H1 (cell line): ENCODE data around the gene PRR5. TPM values are rescaled to one million over a fixed set of nuclear protein-coding genes. Genes with fewer than 3 reads are reported as not detected.

Experiments
- CTCF ChIA-PET: fragments of 300-600 bp; sonication (Branson Sonifier 250); formaldehyde crosslinking; loops from one replicate; lab custom pipeline; 2021; ENCODE audit not compliant: partially characterized antibody; lab: Charles Lee
- POLR2A ChIA-PET: fragments of 300-600 bp; sonication (Branson Sonifier 250); formaldehyde crosslinking; loops from one replicate; lab custom pipeline; 2021; ENCODE audit warnings: inconsistent platforms; ENCODE audit not compliant: partially characterized antibody; lab: Charles Lee
- DNase-seq, 2 experiments: peaks; one replicate each; pipeline versions ENCODE4 v3.0.0 to v3.0.0-alpha.2; 2010 to 2022; ENCODE audit warnings: low spot score in 2 of 2, low read depth in 1 of 2, mixed read lengths in 1 of 2
- FAIRE-seq: peaks from 2 replicates; lab custom pipeline; 2011; peaks lifted over from hg19 to GRCh38; lab: Jason Lieb, UNC
- H2AFZ ChIP-seq: 2 replicates; pipeline ENCODE4 v1.8.1; 2012; ENCODE audit warnings: low read length, inconsistent platforms
- H2AK5ac ChIP-seq: 2 replicates; pipeline ENCODE4 v1.6.1; 2013; ENCODE audit warnings: low read depth, low read length
- H2BK120ac ChIP-seq: replicated peaks from 2 replicates; pipeline ENCODE3; 2013; ENCODE audit warnings: low read depth, low read length, inconsistent platforms
- H2BK12ac ChIP-seq: 2 replicates; pipeline ENCODE4 v1.6.1; 2013; ENCODE audit warnings: low read depth, low read length
- H2BK15ac ChIP-seq: 2 replicates; pipeline ENCODE4 v1.6.1; 2013; ENCODE audit warnings: low read length
- H2BK20ac ChIP-seq: 2 replicates; pipeline ENCODE4 v1.6.1; 2013; ENCODE audit warnings: low read length
- H2BK5ac ChIP-seq: 2 replicates; pipeline ENCODE4 v1.6.1; 2013; ENCODE audit warnings: low read depth, low read length
- H3K14ac ChIP-seq: 2 replicates; pipeline ENCODE4 v1.6.1; 2013; ENCODE audit warnings: inconsistent platforms; ENCODE audit not compliant: insufficient read length
- H3K18ac ChIP-seq: 2 replicates; pipeline ENCODE4 v1.6.1; 2013; ENCODE audit warnings: low read length; ENCODE audit errors: extremely low read depth
- H3K23ac ChIP-seq: 2 replicates; pipeline ENCODE4 v1.6.1; 2013; ENCODE audit warnings: inconsistent platforms; ENCODE audit not compliant: insufficient read length
- H3K23me2 ChIP-seq: 2 replicates; pipeline ENCODE4 v1.6.1; 2013; ENCODE audit warnings: low read depth, low read length
- H3K27ac ChIP-seq: 2 replicates; pipeline ENCODE4 v1.6.1; 2011; ENCODE audit warnings: low read depth, low read length, inconsistent platforms
- H3K27me3 ChIP-seq, 4 experiments: replicated peaks in 1 of 4; 1 replicate in 1 of 4; 2 replicates in 3 of 4; pipeline versions ENCODE4 v1.6.1 to v1.8.1; 2011 to 2013; ENCODE audit warnings: low read length in 3 of 4, mild to moderate bottlenecking in 3 of 4, inconsistent platforms in 2 of 4, mixed read lengths in 2 of 4, moderate library complexity in 1 of 4; ENCODE audit not compliant: control insufficient read depth in 3 of 4, insufficient read depth in 3 of 4; ENCODE audit errors: extremely low read depth in 1 of 4
- H3K36me3 ChIP-seq, 4 experiments: 2 replicates each; pipeline versions ENCODE4 v1.6.1 to v1.8.1; 2011 to 2013; ENCODE audit warnings: mild to moderate bottlenecking in 4 of 4, low read length in 3 of 4, moderate library complexity in 2 of 4, control low read depth in 1 of 4, inconsistent platforms in 1 of 4; ENCODE audit not compliant: insufficient read depth in 4 of 4, control insufficient read depth in 2 of 4
- H3K4ac ChIP-seq: replicated peaks from 2 replicates; pipeline ENCODE3; 2013; ENCODE audit warnings: low read length, low read depth, mixed read lengths, inconsistent platforms; ENCODE audit not compliant: insufficient read length
- H3K4me1 ChIP-seq, 4 experiments: replicated peaks in 1 of 4; 1 replicate in 1 of 4; 2 replicates in 3 of 4; pipeline versions ENCODE4 v1.6.1 to v1.8.1; 2011 to 2013; ENCODE audit warnings: low read length in 3 of 4, inconsistent platforms in 2 of 4, mixed read lengths in 1 of 4; ENCODE audit not compliant: insufficient read depth in 4 of 4, control insufficient read depth in 3 of 4
- H3K4me2 ChIP-seq, 2 experiments: 2 replicates each; pipeline versions ENCODE4 v1.6.1 to v1.8.1; 2011 to 2013; ENCODE audit warnings: low read depth in 2 of 2, low read length in 2 of 2, control low read depth in 1 of 2, inconsistent platforms in 1 of 2, mild to moderate bottlenecking in 1 of 2; ENCODE audit not compliant: insufficient read depth in 1 of 2
- H3K4me3 ChIP-seq, 4 experiments: fragments of 200-600, 300-600 bp in 1 of 4; sonication (generic), shearing (Covaris generic), sonication (Bioruptor Twin) in 1 of 4; 2 replicates each; pipeline versions ENCODE4 v1.5.1 to v1.8.1; 2011 to 2016; ENCODE audit warnings: low read length in 4 of 4, low read depth in 3 of 4, control low read depth in 2 of 4, inconsistent platforms in 2 of 4, mild to moderate bottlenecking in 2 of 4, mixed read lengths in 1 of 4, moderate library complexity in 1 of 4; ENCODE audit not compliant: insufficient read depth in 2 of 4; ENCODE audit errors: extremely low read depth in 1 of 4
- H3K56ac ChIP-seq: replicated peaks from 2 replicates; pipeline ENCODE3; 2013; ENCODE audit warnings: low read depth, mild to moderate bottlenecking, mixed read lengths, low read length, inconsistent platforms; ENCODE audit not compliant: insufficient read length
- H3K79me1 ChIP-seq: 2 replicates; pipeline ENCODE4 v1.6.1; 2013; ENCODE audit warnings: low read depth, low read length, control low read depth
- H3K79me2 ChIP-seq, 2 experiments: 2 replicates each; pipeline versions ENCODE4 v1.6.1 to v1.8.1; 2012 to 2013; ENCODE audit warnings: low read length in 2 of 2, mild to moderate bottlenecking in 2 of 2, inconsistent platforms in 1 of 2; ENCODE audit not compliant: insufficient read depth in 2 of 2, control insufficient read depth in 1 of 2
- H3K9ac ChIP-seq, 4 experiments: replicated peaks in 1 of 4; 1 replicate in 1 of 4; 2 replicates in 3 of 4; pipeline versions ENCODE4 v1.6.1 to v1.8.1; 2011 to 2013; ENCODE audit warnings: low read depth in 3 of 4, low read length in 3 of 4, control low read depth in 2 of 4, mild to moderate bottlenecking in 2 of 4, moderate library complexity in 2 of 4, inconsistent platforms in 1 of 4; ENCODE audit errors: extremely low read depth in 1 of 4
- H3K9me3 ChIP-seq, 2 experiments: 2 replicates each; pipeline versions ENCODE4 v1.6.1 to v1.8.1; 2012 to 2013; ENCODE audit warnings: mild to moderate bottlenecking in 2 of 2, moderate library complexity in 2 of 2, control low read depth in 1 of 2, inconsistent platforms in 1 of 2, low read depth in 1 of 2, low read length in 1 of 2, mixed read lengths in 1 of 2; ENCODE audit not compliant: insufficient read depth in 2 of 2
- H4K20me1 ChIP-seq, 2 experiments: replicated peaks in 1 of 2; 2 replicates each; pipeline versions ENCODE3 to v1.8.1; 2011 to 2013; ENCODE audit warnings: inconsistent platforms in 2 of 2, low read length in 2 of 2, mild to moderate bottlenecking in 1 of 2; ENCODE audit not compliant: insufficient read depth in 2 of 2, control insufficient read depth in 1 of 2
- H4K5ac ChIP-seq: 2 replicates; pipeline ENCODE4 v1.6.1; 2013; ENCODE audit warnings: low read length, low read depth, mixed read lengths, inconsistent platforms; ENCODE audit not compliant: insufficient read length
- H4K8ac ChIP-seq: 2 replicates; pipeline ENCODE4 v1.8.0; 2013; ENCODE audit warnings: mild to moderate bottlenecking, moderate library complexity, low read length, inconsistent platforms; ENCODE audit not compliant: insufficient read depth; ENCODE audit errors: extremely low read depth
- H4K91ac ChIP-seq: replicated peaks from 2 replicates; pipeline ENCODE3; 2013; ENCODE audit warnings: low read length, mixed read lengths, inconsistent platforms; ENCODE audit not compliant: insufficient read length
- GABPA ChIP-seq: IDR thresholded peaks from 2 replicates; pipeline ENCODE4 v1.6.1; 2011; ENCODE audit warnings: mild to moderate bottlenecking, low read length, moderate library complexity, borderline replicate concordance; ENCODE audit not compliant: insufficient read depth
- KDM1A ChIP-seq: fragments of 200-600, 300-600 bp; sonication (generic); IDR thresholded peaks from 2 replicates; pipeline ENCODE4 v1.7.1; 2016; ENCODE audit warnings: mild to moderate bottlenecking, low read length, borderline replicate concordance
- WGBS, 2 experiments: shearing (Covaris generic) in 1 of 2; methylation state at CpG; one replicate each; pipeline versions ENCODE4 v1.1.6 to v1.1.7; 2013 to 2015; ENCODE audit warnings: low lambda C conversion rate in 2 of 2, mixed read lengths in 2 of 2, inconsistent platforms in 1 of 2, low coverage in 1 of 2, missing lambda C conversion rate in 1 of 2; ENCODE audit not compliant: insufficient replicate concordance in 2 of 2, insufficient coverage in 1 of 2, insufficient read length in 1 of 2; ENCODE audit errors: extremely low coverage in 1 of 2, missing lambda C conversion rate in 1 of 2; 5-methylcytosine and 5-hydroxymethylcytosine counted together
- polyA plus RNA-seq, 7 experiments: library from polyadenylated mRNA; depleted of rRNA in 3 of 7; stranded (reverse) in 5 of 7; unstranded in 2 of 7; fragments of >200 nt in 5 of 7; fragments of 200-250 nt in 2 of 7; gene quantifications; 1 replicate in 5 of 7; 2 replicates in 1 of 7; 4 replicates in 1 of 7; pipeline versions ENCODE4 v1.2.1 to v1.2.3, GENCODE V29; 2011 to 2013; ENCODE audit warnings: missing spikeins in 2 of 7, mixed read lengths in 2 of 7
- total RNA-seq: library from RNA; stranded (reverse); fragmentation: NEBNext Ultra II Directional; extraction: Animal tissue kit (Norgen Biotek cat#: 25700); gene quantifications from 2 replicates; pipeline ENCODE4 v1.2.1, GENCODE V29; 2021

PRR5 gene
- total and polyA plus RNA-seq, 2 of the 8 experiments (the other 6 are each of a cell fraction or from before 2014, with no cell fraction given): 16.5 to 25.7 TPM

GRCh38 chr22:44750481-44750880 is 48.5 kb downstream of the PRR5 start:
- no peak overlapping the region for H4K8ac ChIP-seq
- CTCF ChIA-PET: interaction anchor here (1.4 to 4.9 kb wide), 2 partner anchors 15 to 69 kb away, joined by 5 to 31 read pairs; no protein-coding TSS in a partner anchor
- no peak overlapping the region for H3K27ac ChIP-seq

More at GRCh38 chr22:44750481-44750880, 48.5 kb downstream of the PRR5 start:
- Histone ChIP-seq H3K23ac (no peak overlapping the region), H4K20me1 (peaks cover 5 to 11% of the 10 kb centered on the region in 2 experiments), H3K14ac (no peak overlapping the region), H2BK20ac (no peak overlapping the region), H3K4ac (no peak overlapping the region), H3K18ac (no peak overlapping the region), H3K4me1 (peaks cover 2 to 33% (median 20%) of the 10 kb centered on the region in 4 experiments), H2BK120ac (no peak overlapping the region), H3K56ac (no peak overlapping the region), H2AK5ac (no peak overlapping the region), H2AFZ (no peak overlapping the region), H2BK12ac (no peak overlapping the region), H2BK15ac (no peak overlapping the region), H3K9me3 (no peaks in the 10 kb centered on the region), H3K4me3 (no peak overlapping the region), H3K9ac (no peak overlapping the region), H3K4me2 (no peak overlapping the region), H3K23me2 (peaks cover 5% of the 10 kb centered on the region), H4K5ac (no peak overlapping the region), H3K79me2 (peaks cover 0 to 17% of the 10 kb centered on the region in 2 experiments; a peak in 2 of 4 replicates), H2BK5ac (no peak overlapping the region), H4K91ac (no peak overlapping the region), H3K79me1 (peaks cover 3% of the 10 kb centered on the region; the same call in 1 of the 2 replicates), H3K36me3 (no peaks in the 10 kb centered on the region), H3K27me3 (peaks cover 0 to 7% (median 4%) of the 10 kb centered on the region in 4 experiments; a peak in 4 of 7 replicates)
- no peak for FAIRE-seq
- no peak for DNase-seq
- no peak for TF ChIP-seq GABPA
- peak; percentile 79; the same call in 1 of the 2 replicates for TF ChIP-seq KDM1A
- WGBS, 2 experiments: 100% methylated on average over 1 of the region's 1 CpG; no CpG with 5 or more reads in 1 of the 2 experiments
- POLR2A ChIA-PET: no interaction called here
